IMR-90 (cell line): ENCODE results near the gene SLC46A2. TPM values are rescaled to one million over a fixed set of nuclear protein-coding genes. Genes with fewer than 3 reads are reported as not detected.

Experiments used
- ATAC-seq: fragments of 200-7000 bp; cut with Tn5 transposase; 2 replicates; pipeline ENCODE4 v1.9.1; 2020; ENCODE audit warnings: low read depth, mild to moderate bottlenecking, moderate library complexity
- BruUV-seq: library from RNA; stranded (reverse); fragments of 400-500 nt; replicated peaks from 2 replicates; lab custom pipeline; 2021; lab: Mats Ljungman, UMichigan
- CTCF ChIA-PET: fragments of 300-600 bp; formaldehyde crosslinking; extraction: SDS; loops from one replicate; lab custom pipeline; 2021; ENCODE audit warnings: antibody characterized with exemption; lab: Yijun Ruan, JAX
- POLR2A ChIA-PET: fragments of 300-600 bp; sonication (Branson Sonifier 250); formaldehyde crosslinking; loops from one replicate; lab custom pipeline; 2022; ENCODE audit warnings: antibody characterized with exemption; ENCODE audit not compliant: unreplicated experiment; lab: Charles Lee
- DNase-seq: peaks from one replicate; pipeline ENCODE4 v3.0.0; 2013
- H2AFZ ChIP-seq: replicated peaks from 2 replicates; pipeline ENCODE3; 2013; ENCODE audit warnings: low read length, mild to moderate bottlenecking; ENCODE audit not compliant: poor library complexity
- H2AK5ac ChIP-seq: 2 replicates; pipeline ENCODE4 v1.6.1; 2013; ENCODE audit warnings: low read depth, low read length, inconsistent platforms
- H2AK9ac ChIP-seq: replicated peaks from 2 replicates; pipeline ENCODE3; 2013; ENCODE audit warnings: mild to moderate bottlenecking, low read depth, low read length, moderate library complexity; ENCODE audit not compliant: poor library complexity
- H2BK120ac ChIP-seq: 2 replicates; pipeline ENCODE4 v1.6.1; 2013; ENCODE audit warnings: low read depth, low read length, inconsistent platforms
- H2BK15ac ChIP-seq: 3 replicates; pipeline ENCODE4 v1.6.1; 2013; ENCODE audit warnings: low read depth, low read length, inconsistent platforms
- H2BK20ac ChIP-seq: 2 replicates; pipeline ENCODE4 v1.6.1; 2013; ENCODE audit warnings: low read depth, mild to moderate bottlenecking, inconsistent platforms, low read length, moderate library complexity
- H2BK5ac ChIP-seq: 2 replicates; pipeline ENCODE4 v1.6.1; 2013; ENCODE audit warnings: mild to moderate bottlenecking, low read depth, low read length, inconsistent platforms; ENCODE audit not compliant: poor library complexity, severe bottlenecking
- H3K14ac ChIP-seq: replicated peaks from 2 replicates; pipeline ENCODE4 v1.6.1; 2013; ENCODE audit warnings: low read depth, low read length, inconsistent platforms
- H3K18ac ChIP-seq: 2 replicates; pipeline ENCODE4 v1.6.1; 2013; ENCODE audit warnings: low read depth, low read length, control low read depth
- H3K23ac ChIP-seq: 2 replicates; pipeline ENCODE4 v1.6.1; 2013; ENCODE audit warnings: low read depth, low read length, inconsistent platforms
- H3K27ac ChIP-seq: 2 replicates; pipeline ENCODE4 v1.5.1; 2013; ENCODE audit warnings: mild to moderate bottlenecking, control low read depth, low read length; ENCODE audit not compliant: insufficient read depth
- H3K27me3 ChIP-seq: 2 replicates; pipeline ENCODE4 v1.6.1; 2013; ENCODE audit warnings: low read length; ENCODE audit not compliant: control insufficient read depth, insufficient read depth
- H3K36me3 ChIP-seq: 2 replicates; pipeline ENCODE4 v1.6.1; 2013; ENCODE audit warnings: low read length, mixed read lengths; ENCODE audit not compliant: control insufficient read depth, insufficient read depth
- H3K4ac ChIP-seq: 2 replicates; pipeline ENCODE4 v1.6.1; 2013; ENCODE audit warnings: low read depth, low read length, inconsistent platforms
- H3K4me1 ChIP-seq: 2 replicates; pipeline ENCODE4 v1.6.1; 2013; ENCODE audit warnings: low read length, mixed read lengths; ENCODE audit not compliant: control insufficient read depth, insufficient read depth
- H3K4me2 ChIP-seq: 2 replicates; pipeline ENCODE4 v1.6.1; 2013; ENCODE audit warnings: low read depth, mild to moderate bottlenecking, control low read depth, low read length, moderate library complexity
- H3K4me3 ChIP-seq: 2 replicates; pipeline ENCODE4 v1.5.1; 2013; ENCODE audit warnings: low read depth, mild to moderate bottlenecking, control low read depth, low read length, moderate library complexity; ENCODE audit not compliant: insufficient read depth
- H3K56ac ChIP-seq: 2 replicates; pipeline ENCODE4 v1.6.1; 2013; ENCODE audit warnings: low read length, inconsistent platforms; ENCODE audit not compliant: insufficient read depth; ENCODE audit errors: extremely low read depth
- H3K79me1 ChIP-seq, 2 experiments: 2 replicates each; pipeline ENCODE4 v1.6.1; 2013; ENCODE audit warnings: low read length in 2 of 2, inconsistent platforms in 1 of 2, low read depth in 1 of 2
- H3K9ac ChIP-seq: 2 replicates; pipeline ENCODE4 v1.6.1; 2013; ENCODE audit warnings: low read depth, low read length, control low read depth
- H3K9me1 ChIP-seq: 2 replicates; pipeline ENCODE4 v1.6.1; 2013; ENCODE audit warnings: low read length, inconsistent platforms; ENCODE audit not compliant: insufficient read depth
- H3K9me3 ChIP-seq: 2 replicates; pipeline ENCODE4 v1.6.1; 2013; ENCODE audit warnings: low read length; ENCODE audit not compliant: control insufficient read depth, insufficient read depth
- H4K20me1 ChIP-seq: 2 replicates; pipeline ENCODE4 v1.6.1; 2013; ENCODE audit warnings: low read length, inconsistent platforms; ENCODE audit not compliant: insufficient read depth
- H4K5ac ChIP-seq: 2 replicates; pipeline ENCODE4 v1.6.1; 2013; ENCODE audit warnings: mild to moderate bottlenecking, low read depth, low read length, control low read depth
- H4K8ac ChIP-seq, 2 experiments: 2 replicates each; pipeline ENCODE4 v1.6.1; 2013; ENCODE audit warnings: low read depth in 2 of 2, low read length in 2 of 2, control low read depth in 1 of 2, inconsistent platforms in 1 of 2
- H4K91ac ChIP-seq: 2 replicates; pipeline ENCODE4 v1.6.1; 2013; ENCODE audit warnings: low read depth, low read length, inconsistent platforms; ENCODE audit not compliant: insufficient read depth
- CHD1 ChIP-seq: IDR thresholded peaks from 2 replicates; pipeline ENCODE4 v1.6.1; 2012; ENCODE audit warnings: low read depth, low read length, improper control_type of control experiment
- POLR2A ChIP-seq: IDR thresholded peaks from 2 replicates; pipeline ENCODE4 v1.6.1; 2012; ENCODE audit warnings: mild to moderate bottlenecking, low read depth, low read length
- SMC3 ChIP-seq: fragments of 150-350 bp; IDR thresholded peaks from 2 replicates; pipeline ENCODE4 v1.6.1; 2016; ENCODE audit warnings: low read depth, mild to moderate bottlenecking, antibody characterized with exemption, low read length, moderate library complexity
- WGBS, 2 experiments: methylation state at CpG; one replicate each; pipeline versions ENCODE4 v1.1.5 to v1.1.7; 2013; ENCODE audit warnings: missing lambda C conversion rate in 2 of 2; ENCODE audit not compliant: insufficient read length in 1 of 2; ENCODE audit errors: extremely low coverage in 2 of 2; 5-methylcytosine and 5-hydroxymethylcytosine counted together
- dilution Hi-C: fragments of 300-500 bp; cut with HindIII; formaldehyde crosslinking; loops from one replicate; pipeline ENCODE4 v1.14.3; 2018; ENCODE audit warnings: low sequenced_read_pairs; ENCODE audit not compliant: unreplicated experiment
- in situ Hi-C: fragments of 300-500 bp; cut with MboI; formaldehyde crosslinking; loops from 3 replicates; pipeline ENCODE4 v1.14.3; 2019; ENCODE audit warnings: low sequenced_read_pairs, inconsistent platforms, mixed read lengths
- intact Hi-C: fragments of 100-400 bp; cut with micrococcal nuclease; formaldehyde crosslinking; loops from 2 replicates; pipeline ENCODE4 v1.10.0; 2022
- polyA plus RNA-seq, 3 experiments: library from polyadenylated mRNA; depleted of rRNA; stranded (reverse); fragments of >200 nt; gene quantifications; 2 replicates each; pipeline ENCODE4 v1.2.3, GENCODE V29; 2012; ENCODE audit warnings: low replicate concordance in 1 of 3
- total RNA-seq: library from RNA; depleted of rRNA; stranded (reverse); fragments of >200 nt; gene quantifications from 2 replicates; pipeline ENCODE4 v1.2.3, GENCODE V29; 2012
- TF ChIP-seq, protein P1 (sequence below): fragments of 150-350 bp; IDR thresholded peaks from 2 replicates; pipeline ENCODE4 v1.6.1; 2016; ENCODE audit warnings: low read depth, mild to moderate bottlenecking, low read length, moderate library complexity, borderline replicate concordance

The SLC46A2 gene
- total and polyA plus RNA-seq, 2 of the 4 experiments (the other 2 are of a cell fraction) = not detected

DNA sequence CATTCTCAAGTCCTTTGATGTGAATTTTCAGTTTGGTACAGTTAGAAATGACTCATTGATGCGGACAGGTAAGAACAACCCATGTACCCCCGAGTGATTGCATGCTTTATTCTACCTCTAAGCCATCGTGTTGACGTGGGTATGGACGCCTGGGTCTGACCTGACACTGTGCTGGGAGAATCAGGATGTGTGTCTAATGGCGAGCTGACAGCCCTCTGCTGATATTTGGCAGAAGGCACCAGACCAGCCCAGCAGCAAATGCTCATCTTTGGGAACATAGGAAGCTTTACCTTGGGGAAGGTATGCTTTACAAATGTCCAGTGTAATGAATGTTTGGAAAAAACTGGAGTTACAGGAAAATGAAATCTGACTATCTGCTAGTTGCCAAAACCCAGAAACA lies 20.1 kb downstream of the SLC46A2 start:
- Histone ChIP-seq H3K9ac (no peak overlapping the region), H3K27ac (no peak overlapping the region), H4K91ac (no peak overlapping the region), H3K4me2 (no peak overlapping the region), H3K4ac (no peak overlapping the region), H3K9me3 (no peaks in the 10 kb centered on the region), H2BK15ac (no peak overlapping the region), H3K14ac (no peak overlapping the region), H3K79me1 (0 out of 4 replicates have a peak, but pooled peaks cover 3 to 5% of the 10 kb centered on the region in 2 experiments), H2AFZ (no peak overlapping the region), H3K23ac (no peak overlapping the region), H2AK5ac (no peak overlapping the region), H3K4me3 (no peak overlapping the region), H2BK20ac (no peak overlapping the region), H3K27me3 (no peaks in the 10 kb centered on the region), H2BK5ac (no peak overlapping the region), H3K56ac (no peak overlapping the region), H3K18ac (no peak overlapping the region), H3K36me3 (peaks cover 8% of the 10 kb centered on the region), H4K20me1 (no peaks in the 10 kb centered on the region), H4K8ac (no peak overlapping the region), H3K9me1 (peaks cover 11% of the 10 kb centered on the region), H3K4me1 (peaks cover 6% of the 10 kb centered on the region), H4K5ac (no peak overlapping the region), H2AK9ac (no peak overlapping the region), H2BK120ac (no peak overlapping the region)
- POLR2A ChIA-PET = no interaction called here
- ATAC-seq (no peak), DNase-seq (no peak)
- WGBS, 2 experiments = 88% methylated on average over 5 of the region's 6 CpGs; no CpG with 5 or more reads in 1 of the 2 experiments
- CTCF ChIA-PET = no interaction called here
- intact Hi-C loops = no loop called here
- dilution Hi-C loops = no loop called here
- TF ChIP-seq POLR2A (no peak), CHD1 (no peak), SMC3 (no peak)
- TF ChIP-seq, protein P1, sequence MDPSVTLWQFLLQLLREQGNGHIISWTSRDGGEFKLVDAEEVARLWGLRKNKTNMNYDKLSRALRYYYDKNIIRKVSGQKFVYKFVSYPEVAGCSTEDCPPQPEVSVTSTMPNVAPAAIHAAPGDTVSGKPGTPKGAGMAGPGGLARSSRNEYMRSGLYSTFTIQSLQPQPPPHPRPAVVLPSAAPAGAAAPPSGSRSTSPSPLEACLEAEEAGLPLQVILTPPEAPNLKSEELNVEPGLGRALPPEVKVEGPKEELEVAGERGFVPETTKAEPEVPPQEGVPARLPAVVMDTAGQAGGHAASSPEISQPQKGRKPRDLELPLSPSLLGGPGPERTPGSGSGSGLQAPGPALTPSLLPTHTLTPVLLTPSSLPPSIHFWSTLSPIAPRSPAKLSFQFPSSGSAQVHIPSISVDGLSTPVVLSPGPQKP = no peak
- no TSS peak for BruUV-seq
- in situ Hi-C loops = no loop called here
